Measurements from ENCODE around the gene BAIAP2L1.

BAIAP2L1 gene

GRCh38 chr7:98354511-98355249, 46.2 kb downstream of the BAIAP2L1 start:
- H3K4me3 ChIP-seq (ENCODE audit: low read depth, low read length) = no peak overlapping the region
- no peak overlapping the region for H2AFZ ChIP-seq
- H3K36me3 ChIP-seq (ENCODE audit: control insufficient read depth, insufficient read depth, low read length) = no peaks in the 10 kb centered on the region
- no peak overlapping the region for H3K27ac ChIP-seq
- no peaks in the 10 kb centered on the region for H3K27me3 ChIP-seq (ENCODE audit: control insufficient read depth, insufficient read depth, low read length)
- TF ChIP-seq CTCF (IDR thresholded peaks at IDR 0.05) = no peak
- H3K9me3 ChIP-seq (ENCODE audit: control insufficient read depth, low read length) = no peaks in the 10 kb centered on the region
- H3K4me2 ChIP-seq (ENCODE audit: low read length) = no peak overlapping the region
- H3K4me1 ChIP-seq = peaks cover 4% of the 10 kb centered on the region
- H3K9ac ChIP-seq = no peak overlapping the region
- H3K79me2 ChIP-seq = peaks cover 3% of the 10 kb centered on the region

DNA sequence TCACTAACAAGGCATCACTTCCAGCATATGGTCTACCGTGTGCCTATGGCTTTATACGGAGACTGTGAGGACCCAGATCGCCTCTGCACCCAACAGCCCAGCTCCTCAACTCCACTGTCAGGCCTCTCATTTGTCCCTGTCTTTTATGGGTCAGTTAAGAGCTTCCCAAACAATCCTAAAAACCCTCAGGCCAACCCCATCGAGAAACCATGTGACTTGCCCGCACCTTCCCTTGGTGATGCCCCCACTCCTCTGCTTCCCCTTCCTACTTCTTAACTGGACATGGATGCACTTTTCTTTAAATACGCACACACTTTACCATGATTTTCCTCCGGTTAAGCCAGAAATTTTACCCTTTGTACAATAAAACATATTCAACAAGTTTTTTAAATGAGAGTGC, 46.8 kb downstream of the BAIAP2L1 start:
- H3K27ac ChIP-seq = no peak overlapping the region
- H3K9ac ChIP-seq = no peak overlapping the region
- peaks cover 4% of the 10 kb centered on the region for H3K4me1 ChIP-seq
- no peak overlapping the region for H3K4me2 ChIP-seq (ENCODE audit: low read length)
- no peaks in the 10 kb centered on the region for H3K36me3 ChIP-seq (ENCODE audit: control insufficient read depth, insufficient read depth, low read length)
- H3K27me3 ChIP-seq (ENCODE audit: control insufficient read depth, insufficient read depth, low read length) = no peaks in the 10 kb centered on the region
- TF ChIP-seq CTCF (IDR thresholded peaks at IDR 0.05) = no peak
- no peak overlapping the region for H3K4me3 ChIP-seq (ENCODE audit: low read depth, low read length)
- no peak overlapping the region for H2AFZ ChIP-seq
- H3K79me2 ChIP-seq = peaks cover 3% of the 10 kb centered on the region
- H3K9me3 ChIP-seq (ENCODE audit: control insufficient read depth, low read length) = no peaks in the 10 kb centered on the region

GRCh38 chr7:98352621-98353020, 48.3 kb downstream of the BAIAP2L1 start:
- Histone ChIP-seq H3K27me3 (ENCODE audit: control insufficient read depth, insufficient read depth, low read length) (no peaks in the 10 kb centered on the region), H3K79me2 (peaks cover 3% of the 10 kb centered on the region), H3K4me2 (ENCODE audit: low read length) (no peak overlapping the region), H2AFZ (no peak overlapping the region), H3K4me1 (peaks cover 1% of the 10 kb centered on the region), H3K27ac (no peak overlapping the region), H3K36me3 (ENCODE audit: control insufficient read depth, insufficient read depth, low read length) (no peaks in the 10 kb centered on the region), H3K9ac (no peak overlapping the region), H3K4me3 (ENCODE audit: low read depth, low read length) (no peak overlapping the region), H3K9me3 (ENCODE audit: control insufficient read depth, low read length) (no peaks in the 10 kb centered on the region)
- TF ChIP-seq CTCF (IDR thresholded peaks at IDR 0.05) = no peak

- no peaks in the 10 kb centered on the region for H3K36me3 ChIP-seq (ENCODE audit: control insufficient read depth, insufficient read depth, low read length)
- H3K27ac ChIP-seq = no peak overlapping the region
- no peaks in the 10 kb centered on the region for H3K4me1 ChIP-seq
- no peak overlapping the region for H3K4me2 ChIP-seq (ENCODE audit: low read length)
- no peak overlapping the region for H3K4me3 ChIP-seq (ENCODE audit: low read depth, low read length)
- H3K9ac ChIP-seq = no peak overlapping the region
- H3K79me2 ChIP-seq = peaks cover 3% of the 10 kb centered on the region
- no peak overlapping the region for H2AFZ ChIP-seq
- TF ChIP-seq CTCF (IDR thresholded peaks at IDR 0.05) = no peak
- no peaks in the 10 kb centered on the region for H3K9me3 ChIP-seq (ENCODE audit: control insufficient read depth, low read length)
- no peaks in the 10 kb centered on the region for H3K27me3 ChIP-seq (ENCODE audit: control insufficient read depth, insufficient read depth, low read length)
These were observed 49.8 kb downstream of the BAIAP2L1 start for GRCh38 chr7:98351136-98351535.

All from parathyroid adenoma (tissue), 2 donors.